Spinal cord (tissue), 10 donors: ENCODE results near the gene ABCC3. TPM values are rescaled to one million over a fixed set of nuclear protein-coding genes. Genes with fewer than 3 reads are reported as not detected.

Experiments used
- DNase-seq, 6 donors: peaks; one replicate each; pipeline versions ENCODE4 v3.0.0 to v3.0.0-alpha.2; 2013 to 2015; ENCODE audit warnings: low spot score in 6 of 6, low read depth in 4 of 6
- H3K27ac ChIP-seq: one replicate; pipeline ENCODE4 v1.5.1; 2013; ENCODE audit warnings: low read depth, low read length, control low read depth
- H3K27me3 ChIP-seq: one replicate; pipeline ENCODE4 v1.6.1; 2013; ENCODE audit warnings: low read length; ENCODE audit not compliant: control insufficient read depth, insufficient read depth
- H3K36me3 ChIP-seq: one replicate; pipeline ENCODE4 v1.6.1; 2013; ENCODE audit warnings: low read length; ENCODE audit not compliant: control insufficient read depth, insufficient read depth
- H3K4me1 ChIP-seq: one replicate; pipeline ENCODE4 v1.6.1; 2013; ENCODE audit warnings: low read length; ENCODE audit not compliant: control insufficient read depth, insufficient read depth
- H3K4me3 ChIP-seq: one replicate; pipeline ENCODE4 v1.5.1; 2013; ENCODE audit warnings: low read depth, low read length, control low read depth
- H3K9me3 ChIP-seq: one replicate; pipeline ENCODE4 v1.6.1; 2013; ENCODE audit warnings: low read length; ENCODE audit not compliant: control insufficient read depth, insufficient read depth
- WGBS: methylation state at CpG from one replicate; pipeline ENCODE4 v1.1.5; 2013; ENCODE audit warnings: missing lambda C conversion rate; ENCODE audit not compliant: insufficient coverage; 5-methylcytosine and 5-hydroxymethylcytosine counted together
- polyA plus RNA-seq, 2 donors: library from polyadenylated mRNA; unstranded; fragments of 120-200 nt; gene quantifications; one replicate each; pipeline ENCODE4 v1.2.1, GENCODE V29; 2013; ENCODE audit not compliant: insufficient read length in 2 of 2
- total RNA-seq, 2 donors: library from RNA; depleted of rRNA in 1 of 2; stranded (reverse); fragments of 120-200 nt in 1 of 2; fragments of >200 nt in 1 of 2; gene quantifications; one replicate each; pipeline versions ENCODE4 v1.2.3 to v1.2.4, GENCODE V29; 2013 to 2014
- donor health status: healthy.

The ABCC3 gene
- total and polyA plus RNA-seq, 4 donors, result 0.17 to 1.2 (median 0.61) TPM

DNA sequence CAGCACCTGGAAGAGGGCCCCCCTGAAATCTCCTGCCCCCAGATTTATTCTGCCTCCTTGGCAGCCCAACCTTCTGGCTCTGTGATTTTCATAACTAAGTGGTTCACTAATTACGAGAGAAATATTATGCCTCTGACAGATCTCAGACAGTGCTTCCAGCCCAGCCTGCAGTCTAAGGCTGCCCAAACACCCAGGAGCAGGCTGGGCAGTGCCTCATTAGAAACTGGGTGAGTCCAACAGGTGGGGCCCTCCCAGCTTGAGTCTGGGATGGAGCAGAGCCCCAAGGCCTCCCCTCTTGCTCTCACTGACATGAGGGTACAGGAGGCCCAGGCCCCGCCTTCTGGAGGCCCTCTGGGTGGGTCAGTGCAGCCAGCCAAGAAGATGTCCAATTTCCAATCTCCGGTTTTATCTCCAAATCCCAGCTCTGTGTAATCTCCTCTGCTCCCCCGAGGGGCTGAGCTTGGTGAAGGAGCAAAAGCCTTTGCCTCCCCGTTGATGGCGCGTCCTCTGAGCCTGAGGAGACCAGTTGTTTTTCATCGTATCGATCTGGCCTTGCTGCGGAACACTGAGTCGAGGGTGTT lies 20.1 kb upstream of the ABCC3 start:
- Histone ChIP-seq H3K36me3 (peaks cover 49% of the 10 kb centered on the region), H3K9me3 (no peaks in the 10 kb centered on the region), H3K4me3 (no peak overlapping the region), H3K4me1 (peaks cover 42% of the 10 kb centered on the region), H3K27me3 (no peaks in the 10 kb centered on the region), H3K27ac (no peak overlapping the region)
- 71% methylated on average over 11 of the region's 11 CpGs for WGBS
- no peak for DNase-seq

DNA sequence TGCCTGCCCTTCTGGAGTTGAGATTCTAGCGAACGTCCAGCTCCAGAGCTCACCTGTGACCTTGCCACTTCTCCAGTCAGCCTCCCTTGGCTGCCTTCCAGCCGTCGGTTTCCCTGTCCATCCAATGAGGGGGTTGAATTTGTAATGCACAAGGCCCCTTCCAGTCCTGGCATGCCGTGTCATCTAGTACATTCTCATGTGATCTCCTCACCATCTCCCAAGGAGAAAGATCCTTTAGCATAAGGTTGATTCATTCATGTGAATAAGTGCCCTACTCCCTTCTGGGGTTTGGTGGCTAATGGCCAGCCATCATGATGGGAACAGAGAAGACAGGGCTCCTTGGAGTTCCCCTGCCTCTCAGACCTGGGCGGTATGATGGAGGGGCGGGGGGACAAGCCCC lies 18.9 kb upstream of the ABCC3 start:
- H3K4me3 ChIP-seq, result no peak overlapping the region
- H3K4me1 ChIP-seq, result peaks cover 44% of the 10 kb centered on the region
- H3K27me3 ChIP-seq, result no peaks in the 10 kb centered on the region
- no peak for DNase-seq
- WGBS, result 91% methylated on average over 6 of the region's 7 CpGs
- no peak overlapping the region for H3K27ac ChIP-seq
- peaks cover 48% of the 10 kb centered on the region for H3K36me3 ChIP-seq
- no peaks in the 10 kb centered on the region for H3K9me3 ChIP-seq

DNA sequence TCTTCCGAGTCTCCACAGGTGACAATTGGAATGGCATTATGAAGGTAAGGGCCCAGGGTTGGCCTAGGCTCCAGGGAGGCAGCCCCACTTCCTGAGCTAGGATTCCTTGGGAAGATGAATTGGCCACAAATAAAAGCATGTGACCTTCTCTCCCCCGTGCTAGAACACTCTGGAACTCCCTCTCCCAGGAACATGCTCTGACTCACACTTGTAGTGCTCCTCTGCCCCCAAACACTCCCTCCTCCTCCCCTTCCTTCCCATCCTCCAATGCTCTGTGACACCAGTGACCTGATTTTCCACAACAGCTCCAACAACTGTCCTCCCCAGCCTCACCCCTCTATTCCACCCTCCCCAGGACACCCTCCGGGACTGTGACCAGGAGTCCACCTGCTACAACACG lies 16.4 kb upstream of the ABCC3 start:
- H3K27me3 ChIP-seq, result no peaks in the 10 kb centered on the region
- peaks cover 56% of the 10 kb centered on the region for H3K36me3 ChIP-seq
- H3K4me3 ChIP-seq, result no peak overlapping the region
- no peak overlapping the region for H3K27ac ChIP-seq
- DNase-seq, result no peak
- WGBS, result 92% methylated on average over 4 of the region's 4 CpGs
- H3K9me3 ChIP-seq, result no peaks in the 10 kb centered on the region
- peaks cover 46% of the 10 kb centered on the region for H3K4me1 ChIP-seq

DNA sequence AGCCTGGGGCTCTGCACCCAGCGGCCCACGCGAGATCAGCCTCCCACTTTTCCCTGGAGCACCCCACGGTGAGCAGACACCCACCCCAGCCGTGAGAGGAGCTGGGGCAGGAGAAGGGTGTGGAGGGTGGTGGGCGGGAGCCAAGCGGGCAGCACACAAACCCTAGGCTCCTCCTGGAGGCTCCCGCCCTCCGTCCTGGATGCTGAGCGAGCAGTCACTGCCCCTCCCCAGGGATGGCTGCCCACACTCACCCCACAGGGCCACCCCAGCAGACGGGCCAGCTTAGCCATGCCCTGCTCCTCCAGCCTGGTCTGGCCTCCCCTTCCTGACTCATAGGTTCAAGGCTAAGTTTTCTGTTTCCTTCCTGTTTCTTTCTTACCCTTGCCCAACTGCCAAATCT lies 15.7 kb upstream of the ABCC3 start:
- Histone ChIP-seq H3K36me3 (peaks cover 61% of the 10 kb centered on the region), H3K9me3 (no peaks in the 10 kb centered on the region), H3K27ac (no peak overlapping the region), H3K4me3 (no peak overlapping the region), H3K4me1 (peaks cover 40% of the 10 kb centered on the region), H3K27me3 (no peaks in the 10 kb centered on the region)
- DNase-seq, result no peak
- WGBS, result 94% methylated on average over 9 of the region's 11 CpGs

DNA sequence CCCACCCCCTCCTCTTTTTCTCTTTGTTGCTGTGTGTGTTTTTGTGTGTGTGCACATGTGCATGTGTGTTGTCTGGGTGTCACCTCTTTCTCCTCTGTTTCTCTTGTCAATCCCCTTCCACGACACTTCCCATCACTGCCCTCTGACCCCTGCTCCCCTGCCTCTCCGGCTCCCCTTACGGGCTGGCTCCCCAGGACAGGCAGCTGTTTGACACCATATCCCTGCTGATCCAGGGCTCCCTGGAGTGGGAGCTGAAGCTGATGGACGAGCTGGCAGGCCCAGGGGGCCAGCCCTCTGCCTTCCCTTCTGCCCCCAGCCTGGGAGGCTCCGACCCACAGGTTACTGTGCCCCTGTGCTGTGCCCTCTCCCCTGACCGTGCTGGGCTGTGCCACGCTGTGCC lies 15.2 kb upstream of the ABCC3 start:
- Histone ChIP-seq H3K36me3 (peaks cover 61% of the 10 kb centered on the region), H3K27me3 (no peaks in the 10 kb centered on the region), H3K4me3 (no peak overlapping the region), H3K4me1 (peaks cover 34% of the 10 kb centered on the region), H3K27ac (no peak overlapping the region), H3K9me3 (no peaks in the 10 kb centered on the region)
- no peak for DNase-seq
- WGBS, result 84% methylated on average over 7 of the region's 7 CpGs

DNA sequence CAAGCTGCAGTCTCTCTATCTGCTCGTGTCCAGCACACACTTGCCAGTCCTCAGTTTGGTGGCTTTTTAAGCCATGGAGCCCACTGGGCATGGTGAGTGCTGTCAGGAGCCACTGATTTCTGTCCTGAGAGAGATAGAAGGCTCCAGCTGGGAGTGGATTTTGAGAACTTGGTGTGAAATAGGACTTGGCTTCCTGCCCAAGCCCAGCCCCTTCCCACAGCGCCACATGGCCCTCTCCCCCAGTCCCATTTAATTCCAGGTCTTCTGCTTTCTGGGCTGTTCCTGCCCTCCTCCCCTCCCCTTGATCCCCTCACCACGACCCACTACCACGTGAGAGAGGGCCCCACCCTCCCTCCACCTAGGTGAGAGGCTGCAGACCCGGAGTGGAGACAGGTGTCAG lies 14.4 kb upstream of the ABCC3 start:
- WGBS, result 55% methylated on average over 1 of the region's 5 CpGs
- H3K27me3 ChIP-seq, result no peaks in the 10 kb centered on the region
- no peaks in the 10 kb centered on the region for H3K9me3 ChIP-seq
- H3K4me3 ChIP-seq, result no peak overlapping the region
- no peak overlapping the region for H3K27ac ChIP-seq
- peaks cover 31% of the 10 kb centered on the region for H3K4me1 ChIP-seq
- peaks cover 64% of the 10 kb centered on the region for H3K36me3 ChIP-seq
- peak in 1 of 6 donors; percentile 62 for DNase-seq

DNA sequence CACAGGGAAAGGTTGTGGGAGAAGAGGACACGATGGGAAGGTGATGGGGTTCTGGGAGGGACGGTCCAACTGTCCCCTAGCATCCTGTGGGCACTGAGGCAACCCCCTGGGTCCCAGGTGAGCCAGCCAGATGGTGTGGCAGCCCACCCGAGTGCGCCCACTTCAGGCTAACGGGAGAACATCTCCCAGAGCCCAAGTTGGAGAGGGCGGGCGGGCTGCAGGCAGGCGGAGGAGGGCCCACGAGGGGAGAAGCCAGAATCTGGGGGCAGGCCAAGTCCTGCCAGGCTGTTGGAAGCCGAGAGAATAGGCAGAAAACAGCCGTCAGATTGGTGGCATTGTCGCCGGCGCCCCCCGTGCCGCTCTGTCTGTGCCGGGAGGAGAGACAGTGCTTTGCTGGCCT lies 13.8 kb upstream of the ABCC3 start:
- Histone ChIP-seq H3K4me3 (no peak overlapping the region), H3K27me3 (no peaks in the 10 kb centered on the region), H3K9me3 (no peaks in the 10 kb centered on the region), H3K4me1 (peaks cover 37% of the 10 kb centered on the region), H3K36me3 (peaks cover 66% of the 10 kb centered on the region), H3K27ac (no peak overlapping the region)
- 25% methylated on average over 17 of the region's 17 CpGs for WGBS
- DNase-seq, result peak in 2 of 6 donors; percentile 72 to 82

DNA sequence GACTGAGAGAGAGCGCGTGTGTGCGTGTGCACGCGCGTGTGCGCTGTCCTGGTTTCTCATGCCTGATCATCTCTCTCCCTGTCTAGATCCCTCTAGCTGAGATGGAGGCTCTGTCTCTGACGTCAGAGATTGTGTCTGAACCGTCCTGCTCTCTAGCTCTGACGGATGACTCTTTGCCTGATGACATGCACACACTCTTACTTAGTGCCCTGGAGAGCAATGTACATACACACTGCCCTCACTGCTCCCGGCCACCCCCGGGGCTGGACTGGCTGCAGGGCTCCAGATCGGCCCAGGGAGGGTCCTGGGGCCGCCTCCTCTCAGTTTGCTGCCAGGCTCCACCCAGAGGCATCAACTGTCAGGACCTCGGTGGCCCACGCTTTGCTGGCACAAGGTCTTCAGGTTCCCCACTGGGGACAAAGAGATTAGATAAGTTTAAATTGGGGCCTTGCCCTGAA lies 13.1 kb upstream of the ABCC3 start:
- 47% methylated on average over 16 of the region's 16 CpGs for WGBS
- peaks cover 73% of the 10 kb centered on the region for H3K36me3 ChIP-seq
- H3K9me3 ChIP-seq, result no peaks in the 10 kb centered on the region
- DNase-seq, result peak in 2 of 6 donors; percentile 63 to 65
- H3K4me1 ChIP-seq, result peaks cover 44% of the 10 kb centered on the region
- H3K27ac ChIP-seq, result no peak overlapping the region
- no peaks in the 10 kb centered on the region for H3K27me3 ChIP-seq
- no peak overlapping the region for H3K4me3 ChIP-seq

DNA sequence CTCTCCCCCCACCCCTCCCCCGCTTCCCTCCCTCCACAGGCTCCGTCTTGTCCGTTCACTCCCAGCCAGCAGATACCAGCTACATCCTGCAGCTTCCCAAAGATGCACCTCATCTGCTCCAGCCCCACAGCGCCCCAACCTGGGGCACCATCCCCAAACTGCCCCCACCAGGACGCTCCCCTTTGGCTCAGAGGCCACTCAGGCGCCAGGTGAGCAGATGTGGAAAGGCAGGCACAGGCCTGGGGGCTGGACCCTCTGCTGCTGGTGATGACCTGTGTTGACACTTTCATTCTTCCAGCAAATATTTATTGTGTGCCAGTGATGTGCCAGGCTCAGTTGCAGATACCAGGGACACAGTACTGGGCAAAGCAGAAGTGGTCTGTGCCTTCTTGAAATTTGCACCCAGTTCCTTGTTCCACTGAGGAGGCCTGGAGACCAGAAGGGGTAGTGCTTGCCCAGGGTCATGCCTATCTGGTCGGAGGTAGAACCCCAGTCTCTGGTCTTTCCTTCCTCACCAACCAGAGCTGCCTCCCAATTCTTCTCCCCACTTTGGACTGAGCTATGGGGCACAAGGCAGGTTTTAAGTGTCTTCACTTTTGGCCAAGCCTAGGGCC lies 10.3 kb upstream of the ABCC3 start:
- no peak overlapping the region for H3K4me3 ChIP-seq
- no peak for DNase-seq
- H3K27ac ChIP-seq, result no peak overlapping the region
- no peaks in the 10 kb centered on the region for H3K9me3 ChIP-seq
- peaks cover 52% of the 10 kb centered on the region for H3K4me1 ChIP-seq
- H3K36me3 ChIP-seq, result peaks cover 52% of the 10 kb centered on the region
- 85% methylated on average over 7 of the region's 7 CpGs for WGBS
- peaks cover 6% of the 10 kb centered on the region for H3K27me3 ChIP-seq
